SK-N-SH (cell line): ENCODE data around the gene OR5H6. TPM values are rescaled to one million over a fixed set of nuclear protein-coding genes. Genes with fewer than 3 reads are reported as not detected.

Experiments used
- CTCF ChIA-PET: fragments of 300-600, 350-600 bp; formaldehyde crosslinking; extraction: SDS; loops from one replicate; lab custom pipeline; 2021; lab: Yijun Ruan, JAX
- POLR2A ChIA-PET: fragments of 350-600 bp; sonication (Branson Sonifier 250); formaldehyde crosslinking; extraction: SDS; loops from one replicate; lab custom pipeline; 2020; ENCODE audit warnings: antibody characterized with exemption, inconsistent platforms; lab: Yijun Ruan, JAX
- DNase-seq: peaks from one replicate; pipeline ENCODE4 v3.0.0; 2012
- H2AFZ ChIP-seq: fragments of 200-600 bp; sonication (generic); 2 replicates; pipeline ENCODE4 v1.8.1; 2016; ENCODE audit warnings: antibody characterized with exemption, mild to moderate bottlenecking, low read depth
- H3F3A ChIP-seq: fragments of 200-600 bp; sonication (generic); replicated peaks from 2 replicates; pipeline ENCODE3; 2016; ENCODE audit warnings: antibody characterized with exemption, mild to moderate bottlenecking; ENCODE audit not compliant: insufficient read depth
- H3K27ac ChIP-seq, 2 experiments: fragments of 200-500 bp in 1 of 2; fragments of 200-600 bp in 1 of 2; sonication (Bioruptor generic) in 1 of 2; sonication (generic), shearing (Covaris generic) in 1 of 2; 2 replicates each; pipeline versions ENCODE4 v1.5.1 to v1.6.1; 2014 to 2016; ENCODE audit warnings: low read depth in 2 of 2, inconsistent platforms in 1 of 2, low read length in 1 of 2, mild to moderate bottlenecking in 1 of 2, mixed read lengths in 1 of 2
- H3K27me3 ChIP-seq: fragments of 200-600 bp; sonication (generic), shearing (Covaris generic); 2 replicates; pipeline ENCODE4 v1.6.1; 2016; ENCODE audit warnings: mixed run types; ENCODE audit not compliant: insufficient read depth
- H3K36me3 ChIP-seq, 2 experiments: fragments of 200-500 bp in 1 of 2; fragments of 200-600 bp in 1 of 2; sonication (Bioruptor generic) in 1 of 2; sonication (generic) in 1 of 2; replicated peaks in 1 of 2; 2 replicates each; pipeline versions ENCODE3 to v1.5.1; 2014 to 2016; ENCODE audit warnings: low read length in 1 of 2, mild to moderate bottlenecking in 1 of 2; ENCODE audit not compliant: insufficient read depth in 2 of 2, control insufficient read depth in 1 of 2
- H3K4me1 ChIP-seq, 2 experiments: fragments of 200-500 bp in 1 of 2; fragments of 200-600 bp in 1 of 2; sonication (Bioruptor generic) in 1 of 2; sonication (generic), shearing (Covaris generic) in 1 of 2; 2 replicates each; pipeline versions ENCODE4 v1.5.1 to v1.6.1; 2014 to 2016; ENCODE audit warnings: low read depth in 1 of 2, low read length in 1 of 2, mixed run types in 1 of 2; ENCODE audit not compliant: insufficient read depth in 2 of 2, control insufficient read depth in 1 of 2
- H3K4me2 ChIP-seq: fragments of 200-600 bp; sonication (generic), shearing (Covaris generic); 2 replicates; pipeline ENCODE4 v1.6.1; 2017; ENCODE audit warnings: mixed run types
- H3K4me3 ChIP-seq, 2 experiments: fragments of 200-500 bp in 1 of 2; fragments of 200-600 bp in 1 of 2; sonication (Bioruptor generic) in 1 of 2; sonication (generic), shearing (Covaris generic) in 1 of 2; 2 replicates each; pipeline versions ENCODE4 v1.5.1 to v1.8.1; 2014 to 2016; ENCODE audit warnings: low read depth in 2 of 2, inconsistent platforms in 1 of 2, low read length in 1 of 2, mild to moderate bottlenecking in 1 of 2, mixed read lengths in 1 of 2, moderate library complexity in 1 of 2
- H3K79me2 ChIP-seq: fragments of 200-600 bp; sonication (generic); 2 replicates; pipeline ENCODE4 v1.8.1; 2017; ENCODE audit warnings: mild to moderate bottlenecking; ENCODE audit not compliant: insufficient read depth
- H3K9ac ChIP-seq: fragments of 200-600 bp; sonication (generic); 2 replicates; pipeline ENCODE4 v1.6.1; 2017; ENCODE audit warnings: mixed run types
- H3K9me2 ChIP-seq: fragments of 200-600 bp; sonication (generic); 2 replicates; pipeline ENCODE4 v1.6.1; 2017; ENCODE audit warnings: mixed run types
- H3K9me3 ChIP-seq: fragments of 200-600 bp; sonication (generic); 2 replicates; pipeline ENCODE4 v1.6.1; 2017; ENCODE audit warnings: mixed run types, mild to moderate bottlenecking, moderate library complexity
- H4K20me1 ChIP-seq: fragments of 200-600 bp; sonication (generic); 2 replicates; pipeline ENCODE4 v1.6.1; 2017; ENCODE audit warnings: mild to moderate bottlenecking, mixed run types; ENCODE audit not compliant: insufficient read depth
- CHD2 ChIP-seq: fragments of 150-350 bp; IDR thresholded peaks from 2 replicates; pipeline ENCODE4 v1.6.1; 2018; ENCODE audit warnings: low read length; ENCODE audit not compliant: partially characterized antibody
- CTCF ChIP-seq: fragments of 200-600 bp; sonication (generic); IDR thresholded peaks from 2 replicates; pipeline ENCODE4 v1.6.1; 2017; ENCODE audit warnings: antibody characterized with exemption, mild to moderate bottlenecking, moderate library complexity
- EP300 ChIP-seq, 2 experiments: IDR thresholded peaks; 2 replicates each; pipeline versions ENCODE4 v1.4.0 to v1.6.1; 2012; ENCODE audit warnings: borderline replicate concordance in 1 of 2, low read depth in 1 of 2, low read length in 1 of 2
- EZH2phosphoT487 ChIP-seq: fragments of 200-600 bp; sonication (generic); IDR thresholded peaks from 2 replicates; pipeline ENCODE4 v1.6.1; 2017; ENCODE audit warnings: low read depth, mixed run types, mild to moderate bottlenecking, antibody characterized with exemption, moderate library complexity, borderline replicate concordance
- FOSL2 ChIP-seq: IDR thresholded peaks from 2 replicates; pipeline ENCODE4 v1.4.0; 2012; ENCODE audit warnings: low read depth, mild to moderate bottlenecking, moderate library complexity, borderline replicate concordance
- FOXJ3 ChIP-seq: sonication (generic); formaldehyde crosslinking; IDR thresholded peaks from 2 replicates; pipeline ENCODE4 v1.5.1; 2020; ENCODE audit warnings: mild to moderate bottlenecking, missing genetic modification reagents
- IRF3 ChIP-seq: fragments of 150-350 bp; IDR thresholded peaks from 2 replicates; pipeline ENCODE4 v1.6.1; 2016; ENCODE audit warnings: mild to moderate bottlenecking, low read depth, low read length
- MXI1 ChIP-seq: IDR thresholded peaks from 2 replicates; pipeline ENCODE4 v1.6.1; 2012; ENCODE audit warnings: mild to moderate bottlenecking, low read depth, low read length, improper control_type of control experiment
- NFIC ChIP-seq: IDR thresholded peaks from 2 replicates; pipeline ENCODE4 v1.4.0; 2012; ENCODE audit warnings: borderline replicate concordance
- NRF1 ChIP-seq: IDR thresholded peaks from 2 replicates; pipeline ENCODE4 v1.6.1; 2012; ENCODE audit warnings: low read depth, mild to moderate bottlenecking, low read length
- POLR2AphosphoS5 ChIP-seq: IDR thresholded peaks from 2 replicates; pipeline ENCODE4 v1.6.1; 2012; ENCODE audit warnings: low read depth, low read length
- RAD21 ChIP-seq: IDR thresholded peaks from 2 replicates; pipeline ENCODE4 v1.6.1; 2012; ENCODE audit warnings: mild to moderate bottlenecking, low read length
- RFX5 ChIP-seq: IDR thresholded peaks from 2 replicates; pipeline ENCODE4 v1.6.1; 2012; ENCODE audit warnings: mild to moderate bottlenecking, improper control_type of control experiment, low read length
- SMC3 ChIP-seq: IDR thresholded peaks from 2 replicates; pipeline ENCODE4 v1.6.1; 2012; ENCODE audit warnings: low read depth, low read length, improper control_type of control experiment
- TCF12 ChIP-seq: IDR thresholded peaks from 2 replicates; pipeline ENCODE4 v1.4.0; 2012
- USF1 ChIP-seq: IDR thresholded peaks from 2 replicates; pipeline ENCODE4 v1.4.0; 2012; ENCODE audit warnings: low read depth, borderline replicate concordance
- YY1 ChIP-seq: IDR thresholded peaks from 2 replicates; pipeline ENCODE4 v1.4.0; 2012; ENCODE audit warnings: low read depth, mild to moderate bottlenecking
- WGBS: methylation state at CpG from one replicate; pipeline ENCODE4 v1.1.6; 2017; ENCODE audit warnings: low lambda C conversion rate; 5-methylcytosine and 5-hydroxymethylcytosine counted together
- polyA plus RNA-seq, 3 experiments: library from polyadenylated mRNA; depleted of rRNA; stranded (reverse); fragments of >200 nt; gene quantifications; 2 replicates each; pipeline ENCODE4 v1.2.3, GENCODE V29; 2012
- TF ChIP-seq, protein P1 (sequence below): IDR thresholded peaks from 2 replicates; pipeline ENCODE4 v1.6.1; 2012; ENCODE audit warnings: mild to moderate bottlenecking, low read depth, low read length, moderate library complexity
- TF ChIP-seq, protein P2 (sequence below): fragments of 150-350 bp; IDR thresholded peaks from 2 replicates; pipeline ENCODE4 v1.6.1; 2017; ENCODE audit warnings: antibody characterized with exemption, low read length, low read depth, borderline replicate concordance

The OR5H6 gene
- polyA plus RNA-seq, 1 of the 3 experiments (the other 2 are of a cell fraction): not detected

DNA sequence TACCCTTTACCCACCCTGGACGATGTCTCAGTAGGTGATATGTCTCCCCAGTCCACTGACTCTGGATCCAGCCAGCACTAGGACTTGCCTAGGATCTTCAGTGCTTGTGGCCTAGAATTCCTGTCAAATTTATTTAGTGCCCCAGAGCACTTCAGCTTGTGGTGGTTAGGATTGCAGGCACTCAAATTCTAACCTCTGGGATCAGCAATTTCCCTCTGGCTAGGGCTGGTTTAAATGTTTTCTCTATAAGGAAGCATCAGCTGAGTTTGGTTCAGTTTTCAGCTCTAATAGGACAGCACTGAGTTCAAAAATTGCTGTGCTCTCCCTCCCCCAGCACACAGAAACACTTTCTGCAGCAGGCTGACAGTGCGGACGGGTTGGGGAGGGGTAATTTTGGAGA is 8.1 kb downstream of the OR5H6 start (continued):
- TF ChIP-seq YY1: no peak
- no peak for TF ChIP-seq EZH2phosphoT487
- no peak for TF ChIP-seq TCF12
- TF ChIP-seq FOSL2: no peak
- TF ChIP-seq, protein P1, sequence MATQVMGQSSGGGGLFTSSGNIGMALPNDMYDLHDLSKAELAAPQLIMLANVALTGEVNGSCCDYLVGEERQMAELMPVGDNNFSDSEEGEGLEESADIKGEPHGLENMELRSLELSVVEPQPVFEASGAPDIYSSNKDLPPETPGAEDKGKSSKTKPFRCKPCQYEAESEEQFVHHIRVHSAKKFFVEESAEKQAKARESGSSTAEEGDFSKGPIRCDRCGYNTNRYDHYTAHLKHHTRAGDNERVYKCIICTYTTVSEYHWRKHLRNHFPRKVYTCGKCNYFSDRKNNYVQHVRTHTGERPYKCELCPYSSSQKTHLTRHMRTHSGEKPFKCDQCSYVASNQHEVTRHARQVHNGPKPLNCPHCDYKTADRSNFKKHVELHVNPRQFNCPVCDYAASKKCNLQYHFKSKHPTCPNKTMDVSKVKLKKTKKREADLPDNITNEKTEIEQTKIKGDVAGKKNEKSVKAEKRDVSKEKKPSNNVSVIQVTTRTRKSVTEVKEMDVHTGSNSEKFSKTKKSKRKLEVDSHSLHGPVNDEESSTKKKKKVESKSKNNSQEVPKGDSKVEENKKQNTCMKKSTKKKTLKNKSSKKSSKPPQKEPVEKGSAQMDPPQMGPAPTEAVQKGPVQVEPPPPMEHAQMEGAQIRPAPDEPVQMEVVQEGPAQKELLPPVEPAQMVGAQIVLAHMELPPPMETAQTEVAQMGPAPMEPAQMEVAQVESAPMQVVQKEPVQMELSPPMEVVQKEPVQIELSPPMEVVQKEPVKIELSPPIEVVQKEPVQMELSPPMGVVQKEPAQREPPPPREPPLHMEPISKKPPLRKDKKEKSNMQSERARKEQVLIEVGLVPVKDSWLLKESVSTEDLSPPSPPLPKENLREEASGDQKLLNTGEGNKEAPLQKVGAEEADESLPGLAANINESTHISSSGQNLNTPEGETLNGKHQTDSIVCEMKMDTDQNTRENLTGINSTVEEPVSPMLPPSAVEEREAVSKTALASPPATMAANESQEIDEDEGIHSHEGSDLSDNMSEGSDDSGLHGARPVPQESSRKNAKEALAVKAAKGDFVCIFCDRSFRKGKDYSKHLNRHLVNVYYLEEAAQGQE: no peak
- TF ChIP-seq CHD2: no peak
- no peak for TF ChIP-seq EP300 (IDR thresholded peaks at IDR 0.05; ENCODE audit: borderline replicate concordance in 1 of 2, low read depth in 1 of 2, low read length in 1 of 2)
- TF ChIP-seq IRF3: no peak
- TF ChIP-seq, protein P2, sequence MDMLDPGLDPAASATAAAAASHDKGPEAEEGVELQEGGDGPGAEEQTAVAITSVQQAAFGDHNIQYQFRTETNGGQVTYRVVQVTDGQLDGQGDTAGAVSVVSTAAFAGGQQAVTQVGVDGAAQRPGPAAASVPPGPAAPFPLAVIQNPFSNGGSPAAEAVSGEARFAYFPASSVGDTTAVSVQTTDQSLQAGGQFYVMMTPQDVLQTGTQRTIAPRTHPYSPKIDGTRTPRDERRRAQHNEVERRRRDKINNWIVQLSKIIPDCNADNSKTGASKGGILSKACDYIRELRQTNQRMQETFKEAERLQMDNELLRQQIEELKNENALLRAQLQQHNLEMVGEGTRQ: no peak
- no peak for TF ChIP-seq CTCF

- H3K27ac ChIP-seq: no peak overlapping the region
- 0% methylated on average over 1 of the region's 3 CpGs for WGBS
- H3F3A ChIP-seq: no peaks in the 10 kb centered on the region
- no peaks in the 10 kb centered on the region for H3K9me3 ChIP-seq
- H3K9me2 ChIP-seq: no peaks in the 10 kb centered on the region
- TF ChIP-seq YY1 (no peak), MXI1 (no peak), CTCF (no peak), NFIC (no peak), FOXJ3 (CRISPR knock-in tag) (no peak), NRF1 (no peak), RFX5 (no peak), EP300 (IDR thresholded peaks at IDR 0.05; ENCODE audit: borderline replicate concordance in 1 of 2, low read depth in 1 of 2, low read length in 1 of 2) (no peak), RAD21 (no peak), CHD2 (no peak), EZH2phosphoT487 (no peak), SMC3 (no peak), USF1 (no peak), TCF12 (no peak), POLR2AphosphoS5 (no peak)
- TF ChIP-seq, protein P2: no peak
- H3K4me3 ChIP-seq: no peak overlapping the region
- H2AFZ ChIP-seq: no peak overlapping the region
- no peaks in the 10 kb centered on the region for H3K36me3 ChIP-seq
- H3K27me3 ChIP-seq: no peaks in the 10 kb centered on the region
- H3K9ac ChIP-seq: no peak overlapping the region
- no peak overlapping the region for H3K4me2 ChIP-seq
- POLR2A ChIA-PET: no interaction called here
- no peaks in the 10 kb centered on the region for H3K4me1 ChIP-seq
- H4K20me1 ChIP-seq: no peaks in the 10 kb centered on the region
- no peak for DNase-seq
- CTCF ChIA-PET: no interaction called here
- H3K79me2 ChIP-seq: no peaks in the 10 kb centered on the region
Measured at GRCh38 chr3:98274914-98275313, 10.9 kb downstream of the OR5H6 start.
